ENCODE data around the gene FILIP1L. TPM values are rescaled to one million over a fixed set of nuclear protein-coding genes. Genes with fewer than 3 reads are reported as not detected.
A peak's percentile ranks its signal among the peaks of the same experiment; 100 is the strongest.

The FILIP1L gene
- total and polyA plus RNA-seq, 2 of the 4 experiments (the other 2 are of a cell fraction), result 11.5 to 19.9 TPM

- 0 out of 2 replicates have a peak, but pooled peaks cover 3% of the 10 kb centered on the region for H3K9me1 ChIP-seq (ENCODE audit: insufficient read depth, low read length)
- no TSS peak for BruUV-seq (replicated peaks)
- H3K27me3 ChIP-seq (ENCODE audit: control insufficient read depth, insufficient read depth, low read length), result no peaks in the 10 kb centered on the region
- no peak overlapping the region for H3K14ac ChIP-seq (replicated peaks; ENCODE audit: low read depth, low read length)
- H3K4me3 ChIP-seq (ENCODE audit: insufficient read depth, low read depth, low read length), result no peak overlapping the region
- no peak overlapping the region for H2BK20ac ChIP-seq (ENCODE audit: low read depth, low read length)
- H3K18ac ChIP-seq (ENCODE audit: low read depth, low read length), result no peak overlapping the region
- no peak overlapping the region for H2BK15ac ChIP-seq (ENCODE audit: low read depth, low read length)
- no peak overlapping the region for H4K8ac ChIP-seq (ENCODE audit: low read depth in 2 of 2, low read length in 2 of 2)
- H2AK9ac ChIP-seq (replicated peaks; ENCODE audit: low read depth, low read length, poor library complexity), result no peak overlapping the region
- in situ Hi-C loops (cut with MboI; ENCODE audit: low sequenced_read_pairs) (no loop called here), intact Hi-C loops (cut with micrococcal nuclease) (no loop called here), dilution Hi-C loops (cut with HindIII; ENCODE audit: low sequenced_read_pairs, unreplicated experiment) (no loop called here)
- no peak overlapping the region for H3K27ac ChIP-seq (ENCODE audit: insufficient read depth, low read length)
- no peak overlapping the region for H2BK5ac ChIP-seq (ENCODE audit: low read depth, low read length, poor library complexity, severe bottlenecking)
- H3K4me1 ChIP-seq (ENCODE audit: control insufficient read depth, insufficient read depth, low read length), result peaks cover 4% of the 10 kb centered on the region; the same call in 1 of the 2 replicates
- H3K23ac ChIP-seq (ENCODE audit: low read depth, low read length), result no peak overlapping the region
- H4K91ac ChIP-seq (ENCODE audit: insufficient read depth, low read depth, low read length), result no peak overlapping the region
- POLR2A ChIA-PET (ENCODE audit: unreplicated experiment), result interaction anchor here (0.7 kb wide), 1 partner anchor 11 kb away, joined by 3 read pairs; no protein-coding TSS in a partner anchor
- no peak overlapping the region for H2AK5ac ChIP-seq (ENCODE audit: low read depth, low read length)
- no peak overlapping the region for H4K5ac ChIP-seq (ENCODE audit: low read depth, low read length)
- H3K9me3 ChIP-seq (ENCODE audit: control insufficient read depth, insufficient read depth, low read length), result peaks cover 5% of the 10 kb centered on the region
- no peak overlapping the region for H3K9ac ChIP-seq (ENCODE audit: low read depth, low read length)
- no peak for DNase-seq
- H4K20me1 ChIP-seq (ENCODE audit: insufficient read depth, low read length), result no peaks in the 10 kb centered on the region
- 0 out of 2 replicates have a peak overlapping the region, but pooled peaks have one; percentile 25 for H2BK120ac ChIP-seq (ENCODE audit: low read depth, low read length)
- H3K4me2 ChIP-seq (ENCODE audit: low read depth, low read length), result no peak overlapping the region
- no peak overlapping the region for H3K56ac ChIP-seq (ENCODE audit: extremely low read depth, insufficient read depth, low read length)
- H3K79me1 ChIP-seq (ENCODE audit: low read depth in 1 of 2, low read length in 2 of 2), result no peaks in the 10 kb centered on the region
- no peak overlapping the region for H2AFZ ChIP-seq (replicated peaks; ENCODE audit: low read length, poor library complexity)
- ATAC-seq (ENCODE audit: low read depth), result no peak
- no peak overlapping the region for H3K4ac ChIP-seq (ENCODE audit: low read depth, low read length)
- H3K36me3 ChIP-seq (ENCODE audit: control insufficient read depth, insufficient read depth, low read length), result no peaks in the 10 kb centered on the region
- TF ChIP-seq USF2 (IDR thresholded peaks at IDR 0.05; ENCODE audit: low read depth, low read length) (no peak), RAD21 (IDR thresholded peaks at IDR 0.05; ENCODE audit: low read length) (no peak), BHLHE40 (IDR thresholded peaks at IDR 0.05; ENCODE audit: low read depth, low read length) (no peak), MAZ (IDR thresholded peaks at IDR 0.05; ENCODE audit: borderline replicate concordance, low read depth, low read length) (no peak), POLR2A (IDR thresholded peaks at IDR 0.05; ENCODE audit: low read depth, low read length) (no peak), CEBPB (IDR thresholded peaks at IDR 0.05; ENCODE audit: low read depth, low read length) (no peak), ELK1 (IDR thresholded peaks at IDR 0.05; ENCODE audit: borderline replicate concordance, low read depth, low read length) (no peak)
- WGBS, 2 experiments (ENCODE audit: extremely low coverage in 2 of 2, insufficient read length in 1 of 2), result 100% methylated on average over 2 of the region's 8 CpGs; no CpG with 5 or more reads in 1 of the 2 experiments
- CTCF ChIA-PET, result interaction anchor here (0.6 kb wide), 1 partner anchor 270 kb away, joined by 3 read pairs; no protein-coding TSS in a partner anchor
Observed at GRCh38 chr3:100151024-100151707, 36.9 kb upstream of the FILIP1L start.

Measured in IMR-90 (cell line).